ENCODE measurements around the gene ITCH.

DNA sequence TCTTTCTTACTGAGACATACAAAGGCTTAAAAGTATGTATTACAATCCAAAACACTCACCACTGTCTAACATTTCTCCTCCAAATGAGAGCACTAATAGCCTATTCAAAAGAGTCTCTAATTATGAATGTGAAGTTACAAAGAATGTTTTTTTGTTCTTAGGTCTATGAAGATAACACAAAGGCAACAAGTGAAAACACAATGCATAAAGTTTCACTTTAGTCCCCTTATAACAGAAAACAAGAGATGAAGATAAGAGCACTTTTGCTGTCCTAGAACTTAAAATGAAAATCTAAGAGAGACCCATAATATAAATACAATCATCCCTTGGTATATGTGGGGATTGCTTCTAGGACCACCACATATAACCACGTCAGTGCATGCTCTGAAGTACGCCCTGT lies 25.6 kb downstream of the ITCH start:
- TF ChIP-seq POLR2AphosphoS5 (IDR thresholded peaks at IDR 0.05; ENCODE audit: low read depth, low read length) (no peak), POLR2A (IDR thresholded peaks at IDR 0.05; ENCODE audit: low read depth, low read length) (no peak), PAX5 (IDR thresholded peaks at IDR 0.05; ENCODE audit: insufficient read depth, low read length, severe bottlenecking) (no peak), TAF1 (IDR thresholded peaks at IDR 0.05; ENCODE audit: low read depth, low read length) (no peak), SPI1 (IDR thresholded peaks at IDR 0.05; ENCODE audit: low read depth, low read length) (no peak)

Data from GM12891 (cell line).